GM12892 (cell line): ENCODE data around the gene DRD3.

Source experiments
- POLR2A ChIP-seq: IDR thresholded peaks from 2 replicates; pipeline ENCODE4 v1.6.1; 2011; ENCODE audit warnings: low read depth, low read length, control low read depth
- POLR2AphosphoS5 ChIP-seq: IDR thresholded peaks from 2 replicates; pipeline ENCODE4 v1.6.1; 2011; ENCODE audit warnings: low read depth, low read length, control low read depth
- TAF1 ChIP-seq: IDR thresholded peaks from 2 replicates; pipeline ENCODE4 v1.6.1; 2011; ENCODE audit warnings: low read depth, mild to moderate bottlenecking, control low read depth, low read length, borderline replicate concordance

DNA sequence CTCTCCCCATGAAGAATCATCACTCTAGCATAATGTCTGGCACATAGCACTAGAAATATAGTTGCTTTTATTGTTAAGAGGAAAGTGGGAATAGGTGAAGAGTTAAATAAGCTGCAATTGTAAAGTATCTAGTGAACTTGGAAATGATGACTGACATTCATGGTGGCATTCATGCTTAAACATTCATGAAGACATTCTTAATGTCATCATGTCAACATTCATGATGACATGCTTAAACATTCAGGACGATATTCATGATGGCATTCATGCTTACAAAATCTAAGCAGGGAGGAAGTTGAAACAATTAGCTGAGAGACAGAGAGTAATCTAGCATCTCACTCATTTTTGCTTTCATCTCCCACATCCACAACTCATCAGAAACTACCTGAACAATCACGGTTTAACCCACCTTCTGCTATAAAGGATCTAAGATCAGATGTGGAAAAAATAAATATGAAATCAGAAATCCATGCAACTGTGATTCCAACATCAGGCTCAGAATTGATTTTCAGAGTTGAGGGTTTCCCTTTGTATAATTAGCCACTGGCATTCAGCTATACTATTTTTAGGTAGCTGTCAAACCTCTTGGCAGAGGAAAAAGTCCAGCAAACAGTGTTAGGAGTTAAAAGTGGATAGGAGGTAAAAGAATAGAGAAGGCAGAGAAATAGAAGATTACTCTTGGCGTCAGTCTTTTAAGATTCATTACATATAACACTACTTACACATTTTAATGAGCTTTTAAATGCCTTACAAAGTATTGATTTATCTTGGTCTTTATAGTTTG is 3.5 kb downstream of the DRD3 start:
- TF ChIP-seq POLR2AphosphoS5 (no peak), POLR2A (no peak), TAF1 (no peak)
